ENCODE results near the gene HTRA3. TPM values are rescaled to one million over a fixed set of nuclear protein-coding genes. Genes with fewer than 3 reads are reported as not detected.

The HTRA3 gene
- polyA plus RNA-seq, 1 donor from 2014 or later = not detected

DNA sequence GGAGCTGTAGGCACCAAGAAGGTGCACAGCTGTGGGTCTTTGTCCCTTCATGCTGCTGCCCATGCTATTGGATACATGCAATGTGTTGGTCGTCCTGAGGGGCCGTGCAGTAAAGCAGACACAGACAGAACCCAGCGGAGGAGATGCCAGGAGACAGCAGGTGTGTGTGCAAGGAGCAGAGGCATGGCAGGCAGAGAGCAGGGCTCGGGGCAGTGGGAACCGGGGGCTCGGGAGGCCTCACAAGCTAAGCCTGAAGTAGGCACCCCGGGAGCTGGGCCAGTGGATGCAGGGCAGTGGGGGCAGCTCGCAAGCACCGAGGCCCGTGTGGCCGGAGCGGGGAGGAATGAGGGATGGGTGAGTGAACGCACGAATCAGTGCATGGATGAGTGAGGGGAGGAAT lies 13.2 kb downstream of the HTRA3 start:
- no peak overlapping the region for H3K4me2 ChIP-seq (ENCODE audit: low read length)
- no peaks in the 10 kb centered on the region for H3K79me2 ChIP-seq (replicated peaks; ENCODE audit: insufficient read depth, low read length)
- TF ChIP-seq, protein P1, sequence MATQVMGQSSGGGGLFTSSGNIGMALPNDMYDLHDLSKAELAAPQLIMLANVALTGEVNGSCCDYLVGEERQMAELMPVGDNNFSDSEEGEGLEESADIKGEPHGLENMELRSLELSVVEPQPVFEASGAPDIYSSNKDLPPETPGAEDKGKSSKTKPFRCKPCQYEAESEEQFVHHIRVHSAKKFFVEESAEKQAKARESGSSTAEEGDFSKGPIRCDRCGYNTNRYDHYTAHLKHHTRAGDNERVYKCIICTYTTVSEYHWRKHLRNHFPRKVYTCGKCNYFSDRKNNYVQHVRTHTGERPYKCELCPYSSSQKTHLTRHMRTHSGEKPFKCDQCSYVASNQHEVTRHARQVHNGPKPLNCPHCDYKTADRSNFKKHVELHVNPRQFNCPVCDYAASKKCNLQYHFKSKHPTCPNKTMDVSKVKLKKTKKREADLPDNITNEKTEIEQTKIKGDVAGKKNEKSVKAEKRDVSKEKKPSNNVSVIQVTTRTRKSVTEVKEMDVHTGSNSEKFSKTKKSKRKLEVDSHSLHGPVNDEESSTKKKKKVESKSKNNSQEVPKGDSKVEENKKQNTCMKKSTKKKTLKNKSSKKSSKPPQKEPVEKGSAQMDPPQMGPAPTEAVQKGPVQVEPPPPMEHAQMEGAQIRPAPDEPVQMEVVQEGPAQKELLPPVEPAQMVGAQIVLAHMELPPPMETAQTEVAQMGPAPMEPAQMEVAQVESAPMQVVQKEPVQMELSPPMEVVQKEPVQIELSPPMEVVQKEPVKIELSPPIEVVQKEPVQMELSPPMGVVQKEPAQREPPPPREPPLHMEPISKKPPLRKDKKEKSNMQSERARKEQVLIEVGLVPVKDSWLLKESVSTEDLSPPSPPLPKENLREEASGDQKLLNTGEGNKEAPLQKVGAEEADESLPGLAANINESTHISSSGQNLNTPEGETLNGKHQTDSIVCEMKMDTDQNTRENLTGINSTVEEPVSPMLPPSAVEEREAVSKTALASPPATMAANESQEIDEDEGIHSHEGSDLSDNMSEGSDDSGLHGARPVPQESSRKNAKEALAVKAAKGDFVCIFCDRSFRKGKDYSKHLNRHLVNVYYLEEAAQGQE (IDR thresholded peaks at IDR 0.05; ENCODE audit: borderline replicate concordance) = no peak
- TF ChIP-seq POLR2AphosphoS5 (IDR thresholded peaks at IDR 0.05) = no peak
- no peak for TF ChIP-seq EP300 (conservative IDR thresholded peaks at IDR 0.05; ENCODE audit: poor library complexity, severe bottlenecking)
- TF ChIP-seq MXI1 (conservative IDR thresholded peaks at IDR 0.05; ENCODE audit: poor library complexity, severe bottlenecking) = no peak
- TF ChIP-seq, protein P2, sequence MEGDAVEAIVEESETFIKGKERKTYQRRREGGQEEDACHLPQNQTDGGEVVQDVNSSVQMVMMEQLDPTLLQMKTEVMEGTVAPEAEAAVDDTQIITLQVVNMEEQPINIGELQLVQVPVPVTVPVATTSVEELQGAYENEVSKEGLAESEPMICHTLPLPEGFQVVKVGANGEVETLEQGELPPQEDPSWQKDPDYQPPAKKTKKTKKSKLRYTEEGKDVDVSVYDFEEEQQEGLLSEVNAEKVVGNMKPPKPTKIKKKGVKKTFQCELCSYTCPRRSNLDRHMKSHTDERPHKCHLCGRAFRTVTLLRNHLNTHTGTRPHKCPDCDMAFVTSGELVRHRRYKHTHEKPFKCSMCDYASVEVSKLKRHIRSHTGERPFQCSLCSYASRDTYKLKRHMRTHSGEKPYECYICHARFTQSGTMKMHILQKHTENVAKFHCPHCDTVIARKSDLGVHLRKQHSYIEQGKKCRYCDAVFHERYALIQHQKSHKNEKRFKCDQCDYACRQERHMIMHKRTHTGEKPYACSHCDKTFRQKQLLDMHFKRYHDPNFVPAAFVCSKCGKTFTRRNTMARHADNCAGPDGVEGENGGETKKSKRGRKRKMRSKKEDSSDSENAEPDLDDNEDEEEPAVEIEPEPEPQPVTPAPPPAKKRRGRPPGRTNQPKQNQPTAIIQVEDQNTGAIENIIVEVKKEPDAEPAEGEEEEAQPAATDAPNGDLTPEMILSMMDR (IDR thresholded peaks at IDR 0.05; ENCODE audit: poor library complexity, severe bottlenecking) = no peak
- TF ChIP-seq EZH2 (IDR thresholded peaks at IDR 0.05; ENCODE audit: borderline replicate concordance, insufficient read depth, low read length, poor library complexity, severe bottlenecking) = no peak
- no peak for TF ChIP-seq TAF1 (IDR thresholded peaks at IDR 0.05; ENCODE audit: low read depth)
- TF ChIP-seq RAD21 (conservative IDR thresholded peaks at IDR 0.05) = no peak
- no peak for TF ChIP-seq SMC3 (conservative IDR thresholded peaks at IDR 0.05; ENCODE audit: poor library complexity)
- H2AFZ ChIP-seq (ENCODE audit: low read depth, low read length) = no peak overlapping the region
- no peaks in the 10 kb centered on the region for H4K20me1 ChIP-seq (ENCODE audit: insufficient read depth)
- no peak overlapping the region for H3K4me3 ChIP-seq (ENCODE audit: low read length)
- H3K27me3 ChIP-seq (ENCODE audit: insufficient read depth, low read depth, low read length) = no peaks in the 10 kb centered on the region
- H3K27ac ChIP-seq (ENCODE audit: low read length) = no peak overlapping the region
- no peak overlapping the region for H3K9ac ChIP-seq (ENCODE audit: low read length)
- no peaks in the 10 kb centered on the region for H3K9me3 ChIP-seq (ENCODE audit: low read length)
- no peaks in the 10 kb centered on the region for H3F3A ChIP-seq (ENCODE audit: insufficient read depth, low read length, poor library complexity, severe bottlenecking)
- H3K36me3 ChIP-seq (ENCODE audit: insufficient read depth, low read length) = no peaks in the 10 kb centered on the region
- no peaks in the 10 kb centered on the region for H3K9me2 ChIP-seq (ENCODE audit: insufficient read depth, low read length)

DNA sequence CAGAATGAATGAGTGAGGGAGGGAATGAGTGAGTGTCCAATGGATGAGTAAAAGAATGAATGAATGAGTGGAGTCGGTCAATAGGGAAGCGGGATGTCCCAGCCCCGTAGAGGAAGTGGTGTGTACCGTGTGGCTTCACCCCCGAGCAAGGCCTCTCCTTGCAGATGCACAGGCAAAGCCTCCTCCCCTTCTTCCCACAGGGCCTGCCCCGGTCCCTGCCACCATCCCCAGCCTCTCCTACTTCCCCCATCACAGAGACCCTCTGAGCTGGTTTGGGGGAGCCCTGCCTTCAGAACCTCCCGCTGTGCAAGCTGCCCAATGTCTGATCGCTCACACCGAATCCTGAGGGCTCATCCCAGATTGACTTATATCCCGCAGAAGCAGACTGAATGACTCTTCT lies 13.6 kb downstream of the HTRA3 start:
- Histone ChIP-seq H3K4me3 (ENCODE audit: low read length) (no peak overlapping the region), H3K9me3 (ENCODE audit: low read length) (no peaks in the 10 kb centered on the region), H4K20me1 (ENCODE audit: insufficient read depth) (no peaks in the 10 kb centered on the region), H3K27ac (ENCODE audit: low read length) (no peak overlapping the region), H3K27me3 (ENCODE audit: insufficient read depth, low read depth, low read length) (no peaks in the 10 kb centered on the region), H3K36me3 (ENCODE audit: insufficient read depth, low read length) (no peaks in the 10 kb centered on the region), H3K79me2 (replicated peaks; ENCODE audit: insufficient read depth, low read length) (no peaks in the 10 kb centered on the region), H2AFZ (ENCODE audit: low read depth, low read length) (no peak overlapping the region), H3K9ac (ENCODE audit: low read length) (no peak overlapping the region), H3K9me2 (ENCODE audit: insufficient read depth, low read length) (no peaks in the 10 kb centered on the region), H3K4me2 (ENCODE audit: low read length) (no peak overlapping the region), H3F3A (ENCODE audit: insufficient read depth, low read length, poor library complexity, severe bottlenecking) (no peaks in the 10 kb centered on the region)
- no peak for TF ChIP-seq EZH2 (IDR thresholded peaks at IDR 0.05; ENCODE audit: borderline replicate concordance, insufficient read depth, low read length, poor library complexity, severe bottlenecking)
- no peak for TF ChIP-seq RAD21 (conservative IDR thresholded peaks at IDR 0.05)
- TF ChIP-seq EP300 (conservative IDR thresholded peaks at IDR 0.05; ENCODE audit: poor library complexity, severe bottlenecking) = no peak
- TF ChIP-seq, protein P1 (IDR thresholded peaks at IDR 0.05; ENCODE audit: borderline replicate concordance) = no peak
- no peak for TF ChIP-seq SMC3 (conservative IDR thresholded peaks at IDR 0.05; ENCODE audit: poor library complexity)
- TF ChIP-seq MXI1 (conservative IDR thresholded peaks at IDR 0.05; ENCODE audit: poor library complexity, severe bottlenecking) = no peak
- TF ChIP-seq, protein P2 (IDR thresholded peaks at IDR 0.05; ENCODE audit: poor library complexity, severe bottlenecking) = no peak
- TF ChIP-seq TAF1 (IDR thresholded peaks at IDR 0.05; ENCODE audit: low read depth) = no peak
- TF ChIP-seq POLR2AphosphoS5 (IDR thresholded peaks at IDR 0.05) = no peak

Measured in neural cell (in vitro differentiated cells).